Stomach (tissue), 9 donors: ENCODE measurements around the gene HPN. TPM values are rescaled to one million over a fixed set of nuclear protein-coding genes. Genes with fewer than 3 reads are reported as not detected.

Source experiments
- DNase-seq, 2 donors: peaks; one replicate each; pipeline versions ENCODE4 v3.0.0 to v3.0.0-alpha.2; 2013 to 2019
- H3K27ac ChIP-seq, 5 donors: fragments of 200-600 bp in 4 of 5; sonication (generic) in 4 of 5; one replicate each; pipeline ENCODE4 v1.5.1; 2013 to 2019; ENCODE audit warnings: mild to moderate bottlenecking in 1 of 5, moderate library complexity in 1 of 5
- H3K27me3 ChIP-seq, 3 donors: fragments of 200-600 bp; sonication (generic); one replicate each; pipeline ENCODE4 v1.5.1; 2017 to 2019; ENCODE audit warnings: mixed run types in 1 of 3
- H3K36me3 ChIP-seq, 4 donors: fragments of 200-600 bp; sonication (generic); 1 replicate in 3 of 4; 2 replicates in 1 of 4; pipeline ENCODE4 v1.5.1; 2016 to 2019
- H3K4me1 ChIP-seq, 4 donors: fragments of 200-600 bp; sonication (generic); one replicate each; pipeline ENCODE4 v1.5.1; 2016 to 2019
- H3K4me3 ChIP-seq, 4 donors: fragments of 200-600 bp; sonication (generic) in 3 of 4; one replicate each; pipeline ENCODE4 v1.5.1; 2016 to 2019; ENCODE audit warnings: mild to moderate bottlenecking in 1 of 4
- H3K9me3 ChIP-seq, 4 donors: fragments of 200-600 bp; sonication (generic); one replicate each; pipeline ENCODE4 v1.5.1; 2016 to 2019
- EP300 ChIP-seq: sonication (generic); formaldehyde crosslinking; IDR thresholded peaks from one replicate; pipeline ENCODE4 v1.6.1; 2017; ENCODE audit warnings: antibody characterized with exemption
- POLR2A ChIP-seq, 4 donors: fragments of 450-650 bp; IDR thresholded peaks; one replicate each; pipeline ENCODE4 v1.6.1; 2016; ENCODE audit warnings: antibody characterized with exemption in 4 of 4, control low read depth in 2 of 4, mild to moderate bottlenecking in 1 of 4, moderate library complexity in 1 of 4
- POLR2AphosphoS5 ChIP-seq, 3 donors: sonication (generic); formaldehyde crosslinking; IDR thresholded peaks; one replicate each; pipeline ENCODE4 v1.6.1; 2016; ENCODE audit warnings: antibody characterized with exemption in 3 of 3
- WGBS, 5 donors: extraction: QIAGEN DNeasy Blood & Tissue Kit in 3 of 5; methylation state at CpG; one replicate each; pipeline versions ENCODE4 v1.1.5 to v1.1.7; 2013 to 2018; 5-methylcytosine and 5-hydroxymethylcytosine counted together
- intact Hi-C: fragments of 100-400 bp; cut with DNase I; formaldehyde crosslinking; loops from one replicate; pipeline ENCODE4 v1.15.1; 2023; ENCODE audit warnings: low total_unique reads
- polyA plus RNA-seq, 3 donors: library from polyadenylated mRNA; stranded (reverse); fragments of 200-250 nt; gene quantifications; one replicate each; pipeline ENCODE4 v1.2.3, GENCODE V29; 2013
- total RNA-seq, 5 donors: library from RNA; depleted of rRNA; stranded (reverse); fragments of >200 nt; gene quantifications; one replicate each; pipeline versions ENCODE4 v1.1.0 to v1.2.3, GENCODE V29; 2014 to 2016
- TF ChIP-seq, protein P1 (sequence below), 7 experiments: fragments of 450-650 bp in 4 of 7; fragments of 200-600 bp in 3 of 7; sonication (generic) in 3 of 7; IDR thresholded peaks; one replicate each; pipeline ENCODE4 v1.5.1; 2016 to 2019; ENCODE audit warnings: antibody characterized with exemption in 7 of 7, control low read depth in 2 of 7, mild to moderate bottlenecking in 1 of 7
- donor health status: healthy with polysubstance abuse.
- donor health status: Bipolar disorder and iron deficiency.
- donor health status: healthy.

HPN gene
- total and polyA plus RNA-seq, 8 donors: 14.7 to 45.2 (median 28.6) TPM; not detected in 1

DNA sequence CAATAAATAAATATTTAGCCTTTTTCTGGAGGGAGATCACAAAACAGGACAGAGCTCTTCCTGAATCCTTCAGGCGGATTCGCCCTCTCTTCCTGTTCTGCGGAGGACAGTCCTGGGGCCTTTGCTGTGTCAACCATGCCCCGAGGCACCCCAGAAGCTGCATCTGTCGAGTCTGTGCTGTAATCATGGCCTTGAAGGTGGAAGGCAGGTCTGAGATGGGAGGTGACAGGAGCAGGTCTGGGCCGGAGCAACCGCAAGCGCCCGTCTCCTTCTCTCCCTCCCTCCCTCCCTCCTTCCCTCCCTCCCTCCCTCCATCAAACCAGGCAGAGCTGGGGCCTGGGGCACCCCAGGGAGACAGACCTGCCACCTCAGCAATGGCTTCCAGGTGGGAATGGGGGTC, 69.5 kb downstream of the HPN start:
- intact Hi-C loops: no loop called here
- DNase-seq: no peak
- H3K9me3 ChIP-seq: no peaks in the 10 kb centered on the region
- peaks cover 0 to 15% (median 0%) of the 10 kb centered on the region in 3 donors for H3K27me3 ChIP-seq
- no peak for TF ChIP-seq EP300
- H3K4me3 ChIP-seq: no peak overlapping the region
- peaks cover 12 to 43% (median 19%) of the 10 kb centered on the region in 4 donors for H3K4me1 ChIP-seq
- H3K36me3 ChIP-seq: no peaks in the 10 kb centered on the region
- 46 to 68% (median 63%) methylated on average over 9 of the region's 9 CpGs for WGBS, 5 donors
- no peak overlapping the region for H3K27ac ChIP-seq

DNA sequence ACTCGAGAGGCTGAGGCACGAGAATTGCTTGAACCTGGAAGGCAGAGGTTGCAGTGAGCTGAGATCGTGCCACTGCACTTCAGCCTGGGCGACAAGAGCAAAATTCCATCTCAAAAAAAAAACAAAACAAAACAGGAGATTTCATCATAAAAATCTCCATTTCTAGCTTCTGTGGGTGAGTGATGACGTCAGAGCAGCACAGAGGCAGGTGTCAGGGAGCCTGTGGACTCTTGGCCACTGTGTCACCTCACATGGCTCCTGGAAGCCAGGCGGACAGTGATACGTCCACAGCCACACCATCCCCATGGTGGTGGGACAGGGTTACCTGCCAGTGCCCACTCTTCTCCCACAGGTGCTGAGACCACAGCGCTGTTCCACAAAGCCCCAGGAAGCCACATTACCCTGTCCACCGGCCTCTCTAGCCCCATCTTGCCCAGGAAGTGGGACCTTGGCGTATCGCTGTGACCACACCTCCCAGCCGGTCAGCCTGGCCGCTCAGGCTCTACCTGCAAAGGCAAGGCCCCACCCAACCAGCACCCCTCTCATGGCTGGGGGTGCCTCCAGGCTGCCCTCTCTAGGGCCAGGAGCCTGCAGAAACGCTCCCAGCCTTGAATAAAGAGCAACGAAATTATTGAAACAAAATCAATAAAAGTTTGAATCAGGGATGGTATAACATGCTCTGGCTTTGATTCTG, 71.6 kb downstream of the HPN start:
- 59 to 73% (median 72%) methylated on average over 11 to 15 of the region's 15 CpGs for WGBS, 5 donors
- peak in 1 of 2 donors; percentile 71 for DNase-seq
- H3K27me3 ChIP-seq: peaks cover 0 to 15% (median 0%) of the 10 kb centered on the region in 3 donors
- TF ChIP-seq, protein P1, sequence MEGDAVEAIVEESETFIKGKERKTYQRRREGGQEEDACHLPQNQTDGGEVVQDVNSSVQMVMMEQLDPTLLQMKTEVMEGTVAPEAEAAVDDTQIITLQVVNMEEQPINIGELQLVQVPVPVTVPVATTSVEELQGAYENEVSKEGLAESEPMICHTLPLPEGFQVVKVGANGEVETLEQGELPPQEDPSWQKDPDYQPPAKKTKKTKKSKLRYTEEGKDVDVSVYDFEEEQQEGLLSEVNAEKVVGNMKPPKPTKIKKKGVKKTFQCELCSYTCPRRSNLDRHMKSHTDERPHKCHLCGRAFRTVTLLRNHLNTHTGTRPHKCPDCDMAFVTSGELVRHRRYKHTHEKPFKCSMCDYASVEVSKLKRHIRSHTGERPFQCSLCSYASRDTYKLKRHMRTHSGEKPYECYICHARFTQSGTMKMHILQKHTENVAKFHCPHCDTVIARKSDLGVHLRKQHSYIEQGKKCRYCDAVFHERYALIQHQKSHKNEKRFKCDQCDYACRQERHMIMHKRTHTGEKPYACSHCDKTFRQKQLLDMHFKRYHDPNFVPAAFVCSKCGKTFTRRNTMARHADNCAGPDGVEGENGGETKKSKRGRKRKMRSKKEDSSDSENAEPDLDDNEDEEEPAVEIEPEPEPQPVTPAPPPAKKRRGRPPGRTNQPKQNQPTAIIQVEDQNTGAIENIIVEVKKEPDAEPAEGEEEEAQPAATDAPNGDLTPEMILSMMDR (IDR thresholded peaks at IDR 0.05): no peak
- TF ChIP-seq EP300 (no peak), POLR2AphosphoS5 (IDR thresholded peaks at IDR 0.05) (no peak), POLR2A (IDR thresholded peaks at IDR 0.05) (no peak)
- H3K9me3 ChIP-seq: no peaks in the 10 kb centered on the region
- H3K4me1 ChIP-seq: peaks cover 10 to 36% (median 14%) of the 10 kb centered on the region in 4 donors
- intact Hi-C loops: no loop called here
- no peaks in the 10 kb centered on the region for H3K36me3 ChIP-seq
- peak overlapping the region; percentile 1 to 92 (median 57) for H3K27ac ChIP-seq
- no peak overlapping the region for H3K4me3 ChIP-seq

DNA sequence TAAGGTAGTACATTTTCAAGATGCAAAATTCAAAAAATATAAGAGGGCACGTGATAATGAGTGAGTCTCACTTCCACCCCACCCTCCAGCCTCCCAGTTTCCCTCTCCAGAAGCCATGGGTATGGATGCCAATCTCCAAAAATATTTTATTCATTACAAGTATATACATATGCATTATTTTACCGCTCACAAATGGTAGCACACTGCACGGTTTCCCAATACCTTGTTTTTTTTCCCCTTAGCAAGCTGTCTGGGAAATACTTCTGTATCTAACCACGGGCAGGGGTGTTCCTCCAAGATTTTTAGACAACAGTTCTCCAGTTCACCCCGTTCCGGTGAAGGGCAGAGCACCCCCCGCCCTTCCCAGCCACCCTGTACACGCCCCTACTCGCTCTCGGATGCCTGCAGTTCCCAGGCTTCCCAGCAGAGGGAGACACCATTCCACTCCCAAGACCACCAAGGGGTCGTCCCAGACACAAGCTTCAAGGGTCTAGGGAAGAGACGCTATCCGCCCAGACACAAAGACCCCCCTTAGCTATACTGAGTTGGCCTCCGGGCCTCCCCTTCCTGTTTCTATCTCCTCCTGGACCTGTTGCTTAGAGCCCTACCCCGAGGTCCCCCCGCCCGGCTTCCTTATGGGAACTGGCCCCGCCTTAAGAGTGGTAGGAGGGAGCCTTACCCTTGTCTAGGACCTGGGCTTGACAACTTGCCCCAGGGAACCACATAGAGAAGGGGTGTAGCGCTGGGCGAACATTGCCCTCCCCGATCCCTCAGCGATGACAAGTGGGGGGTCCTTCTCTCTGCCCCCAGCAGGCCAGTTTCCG, 73.0 kb downstream of the HPN start:
- TF ChIP-seq, protein P1 (IDR thresholded peaks at IDR 0.05): peak in 5 of 7 experiments; percentile 90 to 98 (median 97)
- TF ChIP-seq POLR2A (IDR thresholded peaks at IDR 0.05) (no peak), EP300 (no peak), POLR2AphosphoS5 (IDR thresholded peaks at IDR 0.05) (peak in 1 of 3 donors; percentile 12)
- WGBS, 5 donors: 4 to 8% (median 5%) methylated on average over 19 to 23 of the region's 23 CpGs
- Histone ChIP-seq H3K4me3 (peak overlapping the region; percentile 42 to 59 (median 50)), H3K36me3 (no peaks in the 10 kb centered on the region), H3K27me3 (peaks cover 0 to 12% (median 0%) of the 10 kb centered on the region in 3 donors), H3K9me3 (no peaks in the 10 kb centered on the region), H3K27ac (peak overlapping the region; percentile 87 to 95 (median 88)), H3K4me1 (peaks cover 12 to 37% (median 18%) of the 10 kb centered on the region in 4 donors)
- intact Hi-C loops: no loop called here
- peak; percentile 80 to 94 for DNase-seq

DNA sequence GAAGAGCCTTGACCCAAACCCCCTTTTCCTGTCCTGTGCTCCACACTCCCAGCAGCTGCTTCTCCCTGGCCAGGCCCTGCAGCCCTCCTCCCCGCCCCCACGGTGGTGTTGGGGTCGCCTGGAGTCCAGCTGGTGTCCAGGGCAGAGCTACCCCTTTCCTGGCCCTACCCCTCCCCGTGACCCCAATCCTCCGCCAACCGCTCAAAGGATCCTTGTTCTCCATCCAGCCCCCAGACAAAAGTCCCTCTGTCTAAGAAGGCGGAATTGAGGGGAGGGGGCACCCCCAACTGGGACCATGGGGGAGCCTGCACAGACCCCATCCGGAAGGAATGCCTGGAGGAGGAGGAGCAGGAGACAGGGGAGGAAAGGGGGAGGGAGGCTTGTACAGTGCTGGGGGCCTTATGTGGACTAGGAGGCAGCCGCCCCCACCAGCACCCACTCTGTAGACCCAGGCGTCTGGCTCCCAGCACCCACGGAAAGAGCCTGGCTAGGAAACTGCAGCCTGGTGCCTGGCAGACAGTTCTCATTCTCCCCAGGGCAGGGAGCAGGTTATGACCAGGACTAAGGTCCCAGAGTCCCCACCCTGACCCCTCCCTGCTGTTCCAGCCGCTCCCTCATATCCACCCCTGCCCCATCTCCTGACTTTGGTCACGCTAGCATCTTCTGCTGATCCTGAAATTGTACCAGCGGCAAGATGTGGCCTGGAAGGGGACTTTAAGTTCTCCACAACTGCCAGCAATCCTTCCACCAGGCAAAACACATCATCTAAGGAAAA, 73.8 kb downstream of the HPN start, which contains the start of gene FXYD3:
TSS of gene FXYD3 (plus strand) at position 647 of the 775 bp plus-strand sequence. CDS start 3,554 bp downstream, outside the sequence.
- Histone ChIP-seq H3K9me3 (no peaks in the 10 kb centered on the region), H3K4me1 (peaks cover 16 to 45% (median 20%) of the 10 kb centered on the region in 4 donors), H3K27me3 (peaks cover 0 to 9% (median 0%) of the 10 kb centered on the region in 3 donors), H3K4me3 (peak within 1 kb of the TSS; percentile 42 to 59 (median 50)), H3K27ac (peak within 1 kb of the TSS; percentile 87 to 95 (median 88)), H3K36me3 (no peaks in the 10 kb centered on the region)
- 30 to 49% (median 34%) methylated on average over 13 to 14 of the region's 14 CpGs for WGBS, 5 donors
- intact Hi-C loops: no loop called here
- TF ChIP-seq EP300 (no peak), POLR2AphosphoS5 (IDR thresholded peaks at IDR 0.05) (peak in 1 of 3 donors; percentile 49), POLR2A (IDR thresholded peaks at IDR 0.05) (no peak)
- TF ChIP-seq, protein P1 (IDR thresholded peaks at IDR 0.05): no peak
- peak; percentile 57 to 77 for DNase-seq

Other genes with a start within 250 kb of the HPN start
- 1 to 10 TPM in 3 of 5 donors, under 1 TPM in 1, not detected in 1; 0.58 to 4.1 (median 3.5) TPM for gene ZNF30, start 114.8 kb upstream of the HPN start, total RNA-seq
- gene ZNF30, start 114.8 kb upstream of the HPN start, polyA plus RNA-seq: 1 to 10 TPM; 1.2 to 6.1 (median 1.4) TPM
- 10 to 100 TPM in 2 of 5 donors, 1 to 10 TPM in 2, under 1 TPM in 1; 0.87 to 14.3 (median 8.4) TPM for gene ZNF792, start 77.5 kb upstream of the HPN start, total RNA-seq
- 1 to 10 TPM in 1 of 3 donors, under 1 TPM in 2; 0.78 to 1.4 (median 0.87) TPM for gene ZNF792, start 77.5 kb upstream of the HPN start, polyA plus RNA-seq
- 10 to 100 TPM; 39.7 to 74.1 (median 48.1) TPM for gene GRAMD1A, start 41.4 kb upstream of the HPN start, total RNA-seq
- gene GRAMD1A, start 41.4 kb upstream of the HPN start, polyA plus RNA-seq: 10 to 100 TPM; 29.8 to 52.2 (median 34.4) TPM
- 10 to 100 TPM in 1 of 5 donors, 1 to 10 TPM in 3, not detected in 1; 1.3 to 36.6 (median 3.5) TPM for gene SCN1B, start 11.3 kb upstream of the HPN start, total RNA-seq
- 1 to 10 TPM; 3.7 to 8.6 (median 6.1) TPM for gene SCN1B, start 11.3 kb upstream of the HPN start, polyA plus RNA-seq
- 100 to 1,000 TPM in 4 of 5 donors, 10 to 100 TPM in 1; 84.8 to 704 (median 191) TPM for gene FXYD3, start 74.1 kb downstream of the HPN start, total RNA-seq
- gene FXYD3, start 74.1 kb downstream of the HPN start, polyA plus RNA-seq: 100 to 1,000 TPM; 442 to 800 (median 537) TPM
- gene LGI4, start 93.3 kb downstream of the HPN start, total RNA-seq: 10 to 100 TPM in 3 of 5 donors, 1 to 10 TPM in 2; 3.1 to 40.0 (median 16.3) TPM
- 10 to 100 TPM in 2 of 3 donors, 1 to 10 TPM in 1; 4.4 to 18.6 (median 10.4) TPM for gene LGI4, start 93.3 kb downstream of the HPN start, polyA plus RNA-seq
- 100 to 1,000 TPM in 1 of 5 donors, 10 to 100 TPM in 2, 1 to 10 TPM in 1, not detected in 1; 7.5 to 193 (median 14.8) TPM for gene FXYD1, start 97.1 kb downstream of the HPN start, total RNA-seq
- 10 to 100 TPM; 24.0 to 67.4 (median 60.3) TPM for gene FXYD1, start 97.1 kb downstream of the HPN start, polyA plus RNA-seq
- 1 to 10 TPM in 1 of 5 donors, not detected in 4; 2.6 TPM for gene FXYD7, start 101.5 kb downstream of the HPN start, total RNA-seq
- under 1 TPM in 1 of 3 donors, not detected in 2; 0.55 TPM for gene FXYD7, start 101.5 kb downstream of the HPN start, polyA plus RNA-seq
- 100 to 1,000 TPM in 1 of 5 donors, 10 to 100 TPM in 4; 10.3 to 118 (median 19.2) TPM for gene FXYD5, start 113.0 kb downstream of the HPN start, total RNA-seq
- gene FXYD5, start 113.0 kb downstream of the HPN start, polyA plus RNA-seq: 10 to 100 TPM; 37.9 to 81.1 (median 55.0) TPM
- gene FAM187B, start 187.0 kb downstream of the HPN start, total RNA-seq: not detected
- gene FAM187B, start 187.0 kb downstream of the HPN start, polyA plus RNA-seq: under 1 TPM in 1 of 3 donors, not detected in 2; 0.25 TPM
- gene LSR, start 207.3 kb downstream of the HPN start, total RNA-seq: 100 to 1,000 TPM in 2 of 5 donors, 10 to 100 TPM in 3; 20.4 to 174 (median 72.8) TPM
- 10 to 100 TPM; 17.9 to 90.7 (median 84.4) TPM for gene LSR, start 207.3 kb downstream of the HPN start, polyA plus RNA-seq
- gene USF2, start 227.2 kb downstream of the HPN start, total RNA-seq: 100 to 1,000 TPM in 1 of 5 donors, 10 to 100 TPM in 4; 26.8 to 105 (median 71.8) TPM
- gene USF2, start 227.2 kb downstream of the HPN start, polyA plus RNA-seq: 100 to 1,000 TPM in 1 of 3 donors, 10 to 100 TPM in 2; 83.9 to 109 (median 88.2) TPM
- 10 to 100 TPM in 1 of 5 donors, not detected in 4; 10.4 TPM for gene HAMP, start 240.8 kb downstream of the HPN start, total RNA-seq
- 1 to 10 TPM in 1 of 3 donors, under 1 TPM in 1, not detected in 1; 0.60 to 6.6 TPM for gene HAMP, start 240.8 kb downstream of the HPN start, polyA plus RNA-seq